ENCODE results near the gene FARP1.

- no peak for TF ChIP-seq CTCF (IDR thresholded peaks at IDR 0.05)
- TF ChIP-seq POLR2A (IDR thresholded peaks at IDR 0.05): no peak
Observed at GRCh38 chr13:98308086-98308911, 165.4 kb downstream of the FARP1 start.
